Fibroblast of pulmonary artery (primary cell): Measurements from ENCODE around the gene ARPC1A.

Experiments used
- DNase-seq: peaks from one replicate; pipeline ENCODE4 v3.0.0-alpha.2; 2010; ENCODE audit warnings: low read depth
- H3K4me3 ChIP-seq: replicated peaks from 2 replicates; pipeline ENCODE4 v1.5.1; 2011; ENCODE audit warnings: low read depth, mild to moderate bottlenecking, control low read depth, low read length, moderate library complexity
- TF ChIP-seq, protein P1 (sequence below): IDR thresholded peaks from 2 replicates; pipeline ENCODE4 v1.5.1; 2011; ENCODE audit warnings: mild to moderate bottlenecking, control low read depth, low read length, inconsistent platforms; ENCODE audit errors: missing control alignments

ARPC1A gene

DNA sequence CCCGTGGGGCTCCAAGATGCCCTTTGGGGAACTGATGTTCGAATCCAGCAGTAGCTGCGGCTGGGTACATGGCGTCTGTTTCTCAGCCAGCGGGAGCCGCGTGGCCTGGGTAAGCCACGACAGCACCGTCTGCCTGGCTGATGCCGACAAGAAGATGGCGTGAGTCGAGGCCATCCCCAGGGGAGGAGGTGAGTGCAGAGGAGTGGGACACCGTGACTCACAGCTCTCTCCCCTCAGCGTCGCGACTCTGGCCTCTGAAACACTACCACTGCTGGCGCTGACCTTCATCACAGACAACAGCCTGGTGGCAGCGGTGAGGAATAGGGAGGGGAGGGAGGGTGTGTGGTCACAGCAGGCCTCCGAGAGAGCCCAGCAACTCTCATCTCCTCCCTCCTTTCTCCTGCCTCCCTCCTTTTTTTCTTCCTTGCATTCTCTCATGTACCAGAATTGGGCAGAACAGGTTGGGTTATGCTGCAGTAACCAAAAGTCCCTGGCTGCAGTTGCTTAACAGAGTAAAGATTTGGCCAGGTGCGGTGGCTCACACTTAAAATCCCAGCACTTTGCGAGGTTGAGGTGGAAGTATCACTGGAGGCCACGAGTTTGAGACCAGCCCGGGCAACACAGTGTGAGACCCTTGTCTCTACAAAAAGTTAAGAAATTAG is 65.4 kb downstream of the ARPC1A start:
- DNase-seq, result no peak
- no peak overlapping the region for H3K4me3 ChIP-seq
- TF ChIP-seq, protein P1, sequence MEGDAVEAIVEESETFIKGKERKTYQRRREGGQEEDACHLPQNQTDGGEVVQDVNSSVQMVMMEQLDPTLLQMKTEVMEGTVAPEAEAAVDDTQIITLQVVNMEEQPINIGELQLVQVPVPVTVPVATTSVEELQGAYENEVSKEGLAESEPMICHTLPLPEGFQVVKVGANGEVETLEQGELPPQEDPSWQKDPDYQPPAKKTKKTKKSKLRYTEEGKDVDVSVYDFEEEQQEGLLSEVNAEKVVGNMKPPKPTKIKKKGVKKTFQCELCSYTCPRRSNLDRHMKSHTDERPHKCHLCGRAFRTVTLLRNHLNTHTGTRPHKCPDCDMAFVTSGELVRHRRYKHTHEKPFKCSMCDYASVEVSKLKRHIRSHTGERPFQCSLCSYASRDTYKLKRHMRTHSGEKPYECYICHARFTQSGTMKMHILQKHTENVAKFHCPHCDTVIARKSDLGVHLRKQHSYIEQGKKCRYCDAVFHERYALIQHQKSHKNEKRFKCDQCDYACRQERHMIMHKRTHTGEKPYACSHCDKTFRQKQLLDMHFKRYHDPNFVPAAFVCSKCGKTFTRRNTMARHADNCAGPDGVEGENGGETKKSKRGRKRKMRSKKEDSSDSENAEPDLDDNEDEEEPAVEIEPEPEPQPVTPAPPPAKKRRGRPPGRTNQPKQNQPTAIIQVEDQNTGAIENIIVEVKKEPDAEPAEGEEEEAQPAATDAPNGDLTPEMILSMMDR, result no peak

DNA sequence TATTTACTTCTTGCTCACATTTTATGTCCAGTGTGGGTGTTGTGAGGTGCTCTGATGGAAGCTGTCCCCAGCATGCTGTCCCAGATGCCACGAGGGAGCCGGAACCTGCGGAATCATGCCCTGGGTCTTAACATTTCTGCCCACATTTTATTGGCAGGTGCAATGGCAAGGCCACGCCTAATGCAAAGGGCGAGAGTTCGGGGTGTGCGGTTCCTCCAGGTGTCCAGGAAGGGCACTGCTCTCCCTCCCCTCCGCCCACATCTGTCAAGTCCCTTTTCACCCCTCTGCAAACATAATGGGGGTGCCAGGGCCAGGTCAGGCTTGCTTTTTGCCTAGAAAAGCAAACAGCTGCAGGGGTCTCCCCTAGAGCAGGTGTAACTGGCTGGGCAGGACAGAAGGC is 66.3 kb downstream of the ARPC1A start:
- no peak for DNase-seq
- TF ChIP-seq, protein P1, result no peak
- H3K4me3 ChIP-seq, result no peak overlapping the region

DNA sequence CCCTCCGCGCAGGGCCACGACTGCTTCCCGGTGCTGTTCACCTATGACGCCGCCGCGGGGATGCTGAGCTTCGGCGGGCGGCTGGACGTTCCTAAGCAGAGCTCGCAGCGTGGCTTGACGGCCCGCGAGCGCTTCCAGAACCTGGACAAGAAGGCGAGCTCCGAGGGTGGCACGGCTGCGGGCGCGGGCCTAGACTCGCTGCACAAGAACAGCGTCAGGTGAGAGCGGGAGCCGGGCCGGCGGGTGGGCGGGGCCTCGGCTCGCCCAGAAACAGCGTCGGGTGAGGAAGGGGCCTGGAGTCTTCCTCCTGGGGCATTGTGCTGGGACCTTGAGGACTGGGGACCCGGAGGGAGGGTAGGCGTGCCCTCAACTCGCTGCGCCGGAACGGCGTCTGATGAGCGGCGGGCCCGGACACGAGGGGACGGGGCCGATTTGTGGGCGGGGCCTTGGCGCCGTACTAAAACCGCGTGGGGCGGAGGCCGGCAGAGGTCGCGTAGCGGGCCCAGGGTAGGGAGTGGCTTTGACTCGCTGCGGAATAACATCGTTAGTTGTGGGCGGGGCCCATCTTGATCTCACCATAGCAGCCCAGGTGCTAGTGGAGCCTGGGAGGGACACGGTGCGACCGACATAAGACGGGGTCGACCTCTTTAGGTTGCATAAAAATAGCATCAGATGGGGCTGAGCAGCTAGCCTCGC is 67.1 kb downstream of the ARPC1A start:
- H3K4me3 ChIP-seq, result no peak overlapping the region
- TF ChIP-seq, protein P1, result no peak
- DNase-seq, result no peak

DNA sequence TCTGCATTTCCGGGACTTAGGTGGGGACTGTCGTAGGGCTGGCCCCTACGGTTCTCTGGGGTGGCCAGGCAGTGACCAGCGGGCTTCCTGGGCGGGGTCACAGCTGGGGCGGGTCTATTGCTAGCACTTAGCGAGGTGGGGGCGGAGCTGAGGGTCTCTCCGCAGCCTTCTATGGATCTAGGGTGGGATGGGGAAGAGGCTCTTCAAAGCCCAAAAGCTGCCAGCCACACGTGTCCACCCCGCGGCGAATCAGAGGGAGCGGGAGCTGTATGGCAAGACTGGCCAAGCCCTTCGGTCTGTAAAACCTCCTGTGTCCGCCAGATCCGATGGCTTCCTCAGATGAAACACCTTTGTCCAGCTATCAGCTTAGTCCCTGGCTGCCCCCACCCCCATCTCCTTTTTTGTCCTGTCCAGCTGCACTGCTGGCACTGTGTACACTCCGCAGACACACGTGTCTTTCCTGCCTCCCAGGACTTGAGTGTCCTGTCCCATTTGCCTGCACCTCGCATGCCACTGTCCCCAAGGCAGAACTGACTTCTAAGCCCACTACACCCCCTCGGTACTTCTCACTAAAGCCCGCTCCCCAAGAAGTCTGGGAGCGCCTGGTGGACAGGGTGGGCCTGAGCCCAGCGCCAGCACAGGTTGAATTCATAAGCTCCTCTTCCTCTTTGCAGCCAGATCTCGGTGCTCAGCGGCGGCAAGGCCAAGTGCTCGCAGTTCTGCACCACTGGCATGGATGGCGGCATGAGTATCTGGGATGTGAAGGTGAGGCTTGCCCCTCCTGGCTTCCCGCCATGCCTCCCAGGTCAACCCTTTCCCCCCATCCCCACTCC is 67.9 kb downstream of the ARPC1A start:
- no peak for DNase-seq
- TF ChIP-seq, protein P1, result no peak
- no peak overlapping the region for H3K4me3 ChIP-seq

DNA sequence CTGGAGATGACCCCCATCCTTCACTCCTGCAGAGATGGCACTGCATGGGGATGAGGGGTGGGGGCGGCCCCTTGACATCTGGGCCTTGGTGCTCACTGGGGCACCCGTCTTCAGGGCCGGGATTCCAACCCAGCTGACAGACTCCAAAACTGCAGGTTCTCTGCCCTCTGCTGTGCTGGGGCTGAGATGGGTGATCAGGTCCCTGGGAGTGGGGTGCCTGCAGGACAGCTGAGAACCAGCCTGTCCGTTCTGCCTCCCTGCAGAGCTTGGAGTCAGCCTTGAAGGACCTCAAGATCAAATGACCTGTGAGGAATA is 68.4 kb downstream of the ARPC1A start:
- no peak overlapping the region for H3K4me3 ChIP-seq
- TF ChIP-seq, protein P1, result no peak
- no peak for DNase-seq

DNA sequence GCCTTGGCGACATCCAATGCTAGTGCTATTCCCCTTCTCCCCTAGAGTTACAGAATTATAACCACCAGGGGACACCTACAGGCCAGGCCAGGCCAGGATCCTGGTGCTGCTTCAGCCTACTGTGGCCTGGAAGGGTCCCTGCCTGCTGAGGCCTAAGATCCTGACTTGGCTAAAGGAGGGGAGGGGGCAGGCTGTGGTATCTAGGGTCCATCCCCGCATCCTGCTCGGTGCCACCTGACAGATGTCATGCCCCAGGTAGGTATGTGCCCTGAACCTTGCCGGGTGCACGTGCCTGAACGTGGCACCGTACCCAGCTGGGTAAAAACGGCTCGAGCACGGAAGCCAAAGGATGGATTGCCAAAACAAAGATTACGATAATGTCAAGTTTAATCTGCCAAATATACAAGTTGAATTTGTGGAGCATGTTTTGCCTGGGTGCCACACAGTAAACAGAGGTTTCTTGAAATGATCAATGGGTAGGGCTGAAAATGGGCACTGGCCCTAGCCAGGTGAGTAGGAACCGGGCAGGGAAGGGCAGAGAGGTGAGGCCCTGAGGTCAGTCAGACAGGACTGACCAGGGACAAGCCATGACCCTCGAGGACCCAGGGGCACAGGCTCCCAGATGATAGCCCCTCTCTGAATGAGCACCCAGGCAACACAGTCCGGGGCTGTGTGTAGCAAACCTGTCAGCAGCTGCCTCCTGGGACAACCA is 70.1 kb downstream of the ARPC1A start:
- DNase-seq, result no peak
- TF ChIP-seq, protein P1, result peak; percentile 5
- H3K4me3 ChIP-seq, result no peak overlapping the region
